ENCODE measurements around the gene TYMS. TPM values are rescaled to one million over a fixed set of nuclear protein-coding genes. Genes with fewer than 3 reads are reported as not detected.

The TYMS gene
- total RNA-seq = 1.8 TPM

DNA sequence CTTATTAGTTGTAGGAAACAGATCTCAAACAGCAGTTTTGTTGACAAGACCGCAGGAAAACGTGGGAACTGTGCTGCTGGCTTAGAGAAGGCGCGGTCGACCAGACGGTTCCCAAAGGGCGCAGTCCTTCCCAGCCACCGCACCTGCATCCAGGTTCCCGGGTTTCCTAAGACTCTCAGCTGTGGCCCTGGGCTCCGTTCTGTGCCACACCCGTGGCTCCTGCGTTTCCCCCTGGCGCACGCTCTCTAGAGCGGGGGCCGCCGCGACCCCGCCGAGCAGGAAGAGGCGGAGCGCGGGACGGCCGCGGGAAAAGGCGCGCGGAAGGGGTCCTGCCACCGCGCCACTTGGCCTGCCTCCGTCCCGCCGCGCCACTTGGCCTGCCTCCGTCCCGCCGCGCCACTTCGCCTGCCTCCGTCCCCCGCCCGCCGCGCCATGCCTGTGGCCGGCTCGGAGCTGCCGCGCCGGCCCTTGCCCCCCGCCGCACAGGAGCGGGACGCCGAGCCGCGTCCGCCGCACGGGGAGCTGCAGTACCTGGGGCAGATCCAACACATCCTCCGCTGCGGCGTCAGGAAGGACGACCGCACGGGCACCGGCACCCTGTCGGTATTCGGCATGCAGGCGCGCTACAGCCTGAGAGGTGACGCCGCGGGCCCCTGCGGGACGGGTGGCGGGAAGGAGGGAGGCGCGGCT, at the start of gene TYMS:
TYMS (plus strand) TSS at position 343 of the 690 bp plus-strand sequence; CDS start at position 433, 90 bp downstream.
- intact Hi-C loops (cut with DNase I) = no loop called here
- ATAC-seq = peak; percentile 22
- DNase-seq (ENCODE audit: low spot score) = no peak

DNA sequence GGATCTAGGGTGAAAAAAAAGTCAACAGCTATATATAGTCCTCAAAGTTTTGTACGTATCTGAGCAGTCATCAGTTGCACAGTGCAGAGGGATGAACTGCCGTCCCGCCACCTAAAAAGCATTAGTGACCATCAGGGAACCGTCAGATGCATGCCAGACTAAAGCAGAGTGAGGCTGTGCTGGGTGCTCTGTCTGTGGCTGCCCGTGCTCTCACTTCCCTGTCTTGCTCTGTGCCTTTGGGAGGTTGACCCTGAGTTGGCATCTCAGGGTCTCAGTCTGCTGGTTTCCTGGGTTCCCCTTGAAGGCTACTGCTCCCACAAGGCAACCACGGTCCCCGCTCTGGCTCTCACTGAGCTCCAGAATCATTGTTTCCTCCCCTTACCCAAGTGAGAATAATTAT, 49.5 kb upstream of the TYMS start:
- ATAC-seq = peak; percentile 44

DNA sequence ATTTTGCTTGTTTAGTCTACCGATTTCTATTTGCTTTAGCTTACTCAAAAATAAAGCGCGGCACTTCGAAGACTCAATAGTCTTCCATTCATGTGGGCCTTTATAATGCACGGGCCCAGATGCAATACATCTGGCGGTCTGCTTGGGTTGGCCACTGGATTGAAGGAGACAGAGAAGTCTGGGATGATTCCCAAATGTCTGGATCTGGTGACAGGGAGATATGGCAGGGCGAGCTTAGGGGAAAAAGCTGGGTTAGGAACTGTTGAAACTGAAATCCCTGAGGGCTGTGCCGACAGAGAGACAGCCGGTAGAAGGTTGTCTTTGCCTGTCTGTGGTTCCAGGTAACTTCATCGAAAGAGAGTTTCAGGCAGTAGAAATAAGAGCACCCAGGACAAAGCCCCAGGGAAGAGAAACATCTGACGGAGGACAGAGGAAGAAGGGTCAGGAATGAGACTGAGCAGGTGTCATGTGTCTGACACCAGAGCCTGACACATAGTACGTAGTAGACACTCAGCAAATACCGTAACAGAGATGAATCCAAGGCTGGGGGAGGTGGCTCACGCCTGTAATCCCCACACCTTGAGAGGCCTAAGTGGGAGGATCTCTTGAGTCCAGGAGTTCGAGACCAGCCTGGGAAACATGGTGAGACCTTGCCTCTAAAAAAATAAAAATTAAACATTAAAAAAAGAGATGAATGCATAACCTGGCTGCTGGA, 47.1 kb upstream of the TYMS start:
- intact Hi-C loops (cut with DNase I) = no loop called here
- DNase-seq (ENCODE audit: low spot score) (no peak), ATAC-seq (no peak)

More for the DNA sequence above, 49.5 kb upstream of the TYMS start:
- intact Hi-C loops (cut with DNase I) = no loop called here
- no peak for DNase-seq (ENCODE audit: low spot score)

DNA sequence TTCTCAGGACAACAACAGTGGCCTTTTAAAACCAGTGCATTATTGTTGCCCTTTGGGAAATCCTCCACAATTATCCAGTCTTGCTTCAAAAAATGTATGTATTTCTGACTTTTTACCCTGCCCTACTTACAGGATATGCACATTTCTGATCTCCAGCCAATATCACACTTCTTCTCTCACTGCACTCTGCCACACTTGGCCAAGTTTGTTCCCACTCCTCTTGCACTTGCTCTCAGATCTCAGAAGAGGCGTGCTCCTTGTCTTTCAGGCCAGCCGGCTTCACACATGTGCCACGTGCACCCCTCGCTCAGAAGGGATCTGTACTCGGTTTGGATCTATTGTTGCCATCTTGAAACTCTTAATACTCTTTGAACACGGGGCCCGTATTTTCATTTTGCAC, 45.3 kb upstream of the TYMS start:
- DNase-seq (ENCODE audit: low spot score) (no peak), ATAC-seq (no peak)
- intact Hi-C loops (cut with DNase I) = no loop called here

DNA sequence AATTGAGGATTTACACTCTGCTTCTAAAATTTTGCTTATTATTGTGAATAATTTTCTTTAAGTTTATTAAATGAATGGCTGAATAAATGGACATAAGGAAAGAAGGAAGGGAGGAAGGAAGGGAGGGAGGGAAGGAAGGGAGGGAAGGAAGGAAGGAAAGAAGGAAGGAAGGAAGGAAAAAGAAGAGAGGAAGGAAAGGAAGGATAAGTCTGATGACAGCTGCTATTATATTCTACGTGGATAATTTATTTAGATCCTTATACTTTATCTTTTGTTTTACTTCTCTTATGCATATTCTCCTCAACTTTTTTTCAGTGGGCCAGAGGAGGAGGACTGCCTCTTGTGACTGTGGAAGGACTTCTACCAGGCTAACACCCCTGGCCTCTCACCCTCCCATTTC, 43.3 kb upstream of the TYMS start:
- DNase-seq (ENCODE audit: low spot score) (no peak), ATAC-seq (no peak)

DNA sequence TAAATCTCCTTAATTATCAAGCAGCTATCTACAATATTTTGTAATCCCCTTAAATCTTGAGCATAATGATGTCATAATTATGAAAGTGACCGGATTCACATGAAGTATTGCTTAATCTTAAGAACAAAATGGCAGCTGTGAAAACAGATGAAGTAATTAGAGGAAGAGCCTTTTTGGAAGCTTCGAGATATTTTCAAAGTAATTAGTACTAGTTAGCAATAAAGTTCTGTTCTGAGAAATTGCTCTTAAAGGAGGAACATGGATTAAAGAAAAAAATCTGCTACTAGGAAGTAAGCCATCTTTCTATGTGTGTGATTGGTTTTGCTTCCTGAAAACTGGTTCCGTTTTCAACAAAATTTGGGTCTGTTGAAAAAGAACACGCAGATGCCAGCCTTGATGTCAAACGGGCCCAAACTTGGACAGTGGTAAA, 42.3 kb upstream of the TYMS start:
- intact Hi-C loops (cut with DNase I) = loop anchor here (5.0 kb wide), 1 partner anchor 328 kb away; no protein-coding TSS in a partner anchor
- DNase-seq (ENCODE audit: low spot score) = no peak
- ATAC-seq = peak; percentile 69

More for the DNA sequence above, 43.3 kb upstream of the TYMS start:
- intact Hi-C loops (cut with DNase I) = no loop called here

DNA sequence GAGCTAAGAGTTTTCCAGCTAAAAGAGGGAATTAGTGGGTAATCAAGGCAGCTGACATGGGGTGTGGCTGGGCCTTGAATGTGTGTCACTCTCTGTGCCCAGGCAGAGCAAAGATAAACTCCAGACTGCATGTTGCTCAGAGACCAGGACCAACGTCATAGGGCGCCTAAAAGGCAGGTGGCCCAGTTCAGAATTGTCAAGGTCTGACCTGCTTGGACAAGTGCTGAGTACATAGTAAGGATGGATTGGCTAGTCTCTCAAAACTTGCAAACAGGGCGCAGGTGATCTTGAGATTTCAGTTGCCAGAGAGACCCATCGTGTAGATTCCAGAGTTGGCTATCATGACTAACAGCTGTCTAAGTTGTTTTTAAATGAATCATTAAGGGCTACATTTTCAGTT, 41.7 kb upstream of the TYMS start:
- intact Hi-C loops (cut with DNase I) = loop anchor here (5.0 kb wide), 1 partner anchor 328 kb away; no protein-coding TSS in a partner anchor
- no peak for DNase-seq (ENCODE audit: low spot score)
- ATAC-seq = peak; percentile 52

DNA sequence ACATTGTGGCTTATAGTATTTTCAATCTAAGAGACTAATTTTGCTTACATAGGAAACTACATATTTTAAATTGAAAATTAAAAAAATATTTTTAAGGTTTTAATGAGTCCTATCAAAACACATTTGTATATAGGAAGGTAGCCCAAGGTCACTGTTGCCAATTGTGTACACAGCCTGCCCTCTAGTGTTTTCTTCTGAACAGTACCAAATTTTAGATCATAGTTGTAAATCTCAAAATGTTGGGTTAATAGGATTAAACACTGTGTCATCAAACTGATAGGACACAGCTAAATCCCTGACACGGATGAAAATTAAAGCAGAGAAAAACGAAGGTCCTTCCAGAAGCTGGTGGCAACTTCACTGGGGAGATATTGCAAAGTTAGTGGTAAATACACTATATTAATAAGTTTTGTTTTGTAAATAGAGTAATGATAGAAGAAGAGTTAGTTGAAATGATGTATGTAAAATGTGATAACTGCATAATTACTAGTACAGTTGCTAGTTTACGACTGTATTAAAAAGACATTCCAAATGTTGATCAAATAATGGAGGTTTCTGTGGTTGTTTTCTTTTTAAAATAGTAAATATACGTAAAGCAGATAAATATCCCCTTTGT, 41.0 kb upstream of the TYMS start:
- DNase-seq (ENCODE audit: low spot score) (no peak), ATAC-seq (peak; percentile 69)
- intact Hi-C loops (cut with DNase I) = loop anchor here (5.0 kb wide), 1 partner anchor 329 kb away; no protein-coding TSS in a partner anchor

DNA sequence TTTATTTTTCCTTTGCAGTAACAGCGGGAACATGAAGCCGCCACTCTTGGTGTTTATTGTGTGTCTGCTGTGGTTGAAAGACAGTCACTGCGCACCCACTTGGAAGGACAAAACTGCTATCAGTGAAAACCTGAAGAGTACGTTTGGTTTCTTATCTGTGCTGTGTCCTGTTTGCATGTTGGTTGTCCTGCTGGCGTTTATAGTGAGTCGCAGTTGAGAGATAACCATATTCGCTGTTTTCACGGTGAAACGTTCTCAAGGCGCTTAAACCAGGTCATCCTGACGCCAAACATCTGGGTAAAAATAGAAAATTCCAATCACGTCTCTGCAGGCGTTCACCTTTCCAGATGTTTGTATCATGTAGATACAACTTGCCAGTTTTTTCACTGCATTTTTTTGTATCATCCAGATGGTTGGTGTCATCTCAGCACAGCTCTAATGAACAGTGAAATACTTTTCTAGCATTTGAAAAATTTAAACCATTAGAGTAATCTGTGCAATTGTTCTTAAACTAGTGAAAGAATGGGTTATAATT, 39.4 kb upstream of the TYMS start:
- intact Hi-C loops (cut with DNase I) = loop anchor here (5.0 kb wide), 1 partner anchor 331 kb away; no protein-coding TSS in a partner anchor
- DNase-seq (ENCODE audit: low spot score) (no peak), ATAC-seq (no peak)

DNA sequence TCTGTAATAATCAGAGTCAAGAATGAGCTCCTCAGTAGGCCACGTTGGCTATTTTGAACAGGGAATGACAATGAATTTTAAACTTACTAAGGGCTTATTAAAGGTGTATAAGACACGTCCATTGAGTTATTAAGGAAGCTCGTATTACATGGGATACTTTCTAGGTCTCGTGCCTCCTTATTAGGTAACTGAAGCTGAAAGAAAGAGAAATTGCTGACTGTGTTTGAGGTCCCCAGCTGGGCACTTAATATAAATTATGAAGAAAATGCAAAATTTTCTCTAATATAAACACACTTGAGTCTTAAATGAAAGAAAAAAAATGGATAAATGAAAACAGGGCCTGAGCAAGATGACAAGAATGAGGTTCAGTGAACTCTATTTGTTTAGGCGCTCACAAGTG, 38.8 kb upstream of the TYMS start:
- no peak for ATAC-seq
- intact Hi-C loops (cut with DNase I) = loop anchor here (5.0 kb wide), 1 partner anchor 331 kb away; no protein-coding TSS in a partner anchor

DNA sequence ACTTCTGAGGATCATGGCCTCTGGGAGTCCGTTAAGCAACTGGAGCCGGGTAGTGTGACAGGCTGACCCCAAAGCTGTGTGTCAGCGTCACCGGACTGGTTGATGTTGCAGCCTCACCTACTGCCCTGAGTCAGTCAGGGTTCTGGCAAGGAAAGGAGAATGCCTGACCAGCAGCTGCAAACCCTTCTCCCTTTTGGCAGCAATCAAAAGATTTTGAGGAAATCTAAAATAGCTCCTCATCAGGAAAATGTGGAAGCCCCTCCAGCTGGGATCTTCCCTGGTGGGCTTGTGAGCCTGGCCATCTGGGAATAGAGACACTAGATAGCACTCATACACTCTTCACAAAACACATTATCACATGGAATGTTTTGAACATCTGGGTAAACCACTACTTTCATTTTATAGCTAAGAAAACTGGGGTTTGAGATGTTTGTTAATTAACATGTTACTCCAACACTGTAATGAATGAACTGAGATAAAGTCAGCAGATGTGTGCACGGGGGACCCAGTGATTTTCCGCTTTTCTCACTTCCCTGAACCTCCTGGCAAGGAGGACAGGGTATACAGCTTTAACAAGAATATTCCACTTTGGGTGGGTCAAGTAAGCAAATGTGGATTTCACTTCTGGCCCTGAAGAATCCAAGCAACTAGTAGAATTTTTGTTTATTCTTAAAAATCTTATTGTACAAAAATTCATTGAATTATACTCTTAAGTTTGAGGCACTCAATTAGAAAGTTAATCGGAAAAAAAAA, 36.0 kb upstream of the TYMS start:
- intact Hi-C loops (cut with DNase I) = no loop called here
- DNase-seq (ENCODE audit: low spot score) (no peak), ATAC-seq (peak; percentile 67)

More for the DNA sequence above, 38.8 kb upstream of the TYMS start:
- DNase-seq (ENCODE audit: low spot score) = no peak

DNA sequence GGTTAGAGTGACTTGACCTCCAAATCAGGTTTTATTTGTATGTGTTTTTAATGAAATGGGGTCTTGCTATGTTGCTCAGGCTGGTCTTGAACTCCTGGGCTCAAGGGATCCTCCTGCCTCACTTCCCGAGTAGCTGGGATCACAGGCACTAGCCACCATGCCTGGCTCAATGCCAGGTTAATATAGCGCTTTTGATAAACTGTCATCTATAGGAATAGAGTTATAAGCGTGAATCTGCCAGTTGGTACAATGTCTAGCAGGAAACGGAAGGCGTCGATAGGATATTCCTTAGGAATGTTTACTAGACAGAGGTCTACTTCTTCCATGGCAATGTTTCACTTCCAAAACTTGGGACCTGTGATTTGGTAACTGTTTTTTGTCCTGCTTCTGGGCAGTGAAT, 35.2 kb upstream of the TYMS start:
- DNase-seq (ENCODE audit: low spot score) (no peak), ATAC-seq (no peak)
- intact Hi-C loops (cut with DNase I) = no loop called here

DNA sequence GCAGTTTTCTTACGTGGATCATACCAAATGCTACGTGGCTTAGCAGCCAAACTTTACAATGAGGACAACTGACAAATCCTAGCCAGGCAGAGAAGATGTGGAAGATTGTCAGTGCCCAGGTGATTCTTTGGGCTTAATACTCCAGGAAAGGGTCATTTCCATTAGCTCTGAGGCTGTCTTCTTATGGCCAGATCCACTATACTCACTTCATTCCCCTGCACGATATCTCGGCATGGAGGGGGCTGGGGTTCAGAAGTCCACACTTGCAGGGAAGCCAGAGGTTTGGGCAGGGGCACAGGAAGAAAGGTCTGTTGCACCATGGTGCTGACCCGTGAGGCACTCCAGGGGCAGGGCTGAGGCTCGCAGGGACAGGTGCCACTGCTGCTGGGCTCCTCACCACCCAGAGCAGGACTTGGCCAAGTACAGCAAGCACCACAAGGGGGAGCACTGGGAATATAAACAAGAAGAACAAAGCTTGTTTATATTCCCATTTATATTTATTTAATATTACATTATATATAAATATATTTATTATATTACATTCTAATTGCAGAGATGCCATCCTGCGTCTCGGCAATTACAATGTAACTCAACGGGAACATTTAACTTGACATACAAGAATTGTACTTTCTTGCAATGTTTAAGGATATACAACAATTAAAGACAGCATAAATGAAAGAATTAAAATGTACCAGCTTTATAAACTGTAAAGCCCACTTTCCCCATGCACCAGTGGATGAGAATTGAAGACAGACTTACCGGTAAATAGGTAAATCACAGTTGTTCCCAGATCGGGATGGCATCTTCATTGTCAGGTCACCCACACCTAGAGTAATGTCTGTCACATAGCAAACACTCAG, 33.5 kb upstream of the TYMS start:
- intact Hi-C loops (cut with DNase I) = no loop called here
- peak; percentile 77 for DNase-seq (ENCODE audit: low spot score)
- ATAC-seq = peak; percentile 64

DNA sequence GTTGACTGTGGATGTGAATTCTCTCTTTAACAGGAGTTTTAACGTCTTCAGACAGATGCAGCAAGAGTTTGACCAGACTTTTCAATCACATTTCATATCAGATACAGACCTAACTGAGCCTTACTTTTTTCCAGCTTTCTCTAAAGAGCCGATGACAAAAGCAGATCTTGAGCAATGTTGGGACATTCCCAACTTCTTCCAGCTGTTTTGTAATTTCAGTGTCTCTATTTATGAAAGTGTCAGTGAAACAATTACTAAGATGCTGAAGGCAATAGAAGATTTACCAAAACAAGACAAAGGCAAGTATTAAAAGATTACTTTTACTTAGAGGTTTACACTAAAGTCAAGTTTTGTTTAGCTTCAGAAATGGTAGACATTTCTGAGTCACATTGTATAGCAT, 30.2 kb upstream of the TYMS start:
- ATAC-seq (no peak), DNase-seq (ENCODE audit: low spot score) (no peak)
- intact Hi-C loops (cut with DNase I) = no loop called here

DNA sequence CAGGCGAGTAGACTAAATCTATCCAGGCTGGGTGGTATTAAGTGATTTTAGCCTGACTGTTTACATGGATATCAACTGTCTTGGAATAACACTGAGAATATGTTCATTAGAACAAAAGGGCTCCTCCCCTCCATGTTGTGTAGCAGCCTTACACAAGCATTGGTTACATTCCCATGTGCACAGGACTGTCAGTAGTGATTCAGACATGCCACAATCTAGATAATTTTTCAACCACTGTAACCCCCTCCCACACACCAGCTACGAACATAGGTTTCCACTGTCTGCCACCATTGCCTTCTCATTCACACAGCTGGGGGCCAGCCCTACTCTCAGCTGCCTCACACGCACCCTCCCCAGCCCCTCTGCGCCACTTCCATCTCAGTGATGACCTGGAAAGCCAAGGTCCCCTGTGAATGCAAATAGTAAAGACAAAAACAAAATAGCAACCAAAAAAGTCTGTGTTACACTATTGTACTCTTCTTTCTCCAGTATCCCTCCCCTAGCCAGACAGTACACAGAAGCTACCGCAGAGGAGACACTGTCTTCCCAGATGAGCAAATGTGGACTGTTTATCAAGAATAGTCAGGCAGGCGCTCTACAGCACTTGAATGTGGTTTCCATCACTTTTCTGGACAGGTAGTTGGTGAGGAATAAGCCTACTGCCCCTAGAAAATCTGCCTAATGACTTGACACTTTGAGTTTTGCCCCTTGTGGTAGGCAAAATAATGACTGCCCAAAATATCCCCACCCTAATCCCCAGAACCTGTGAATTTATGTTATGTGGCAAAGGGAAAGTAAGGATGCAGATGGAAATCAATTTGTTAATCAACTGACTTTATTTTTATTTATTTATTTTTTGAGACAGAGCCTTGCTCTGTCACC, 27.9 kb upstream of the TYMS start:
- intact Hi-C loops (cut with DNase I) = no loop called here
- DNase-seq (ENCODE audit: low spot score) (no peak), ATAC-seq (no peak)

DNA sequence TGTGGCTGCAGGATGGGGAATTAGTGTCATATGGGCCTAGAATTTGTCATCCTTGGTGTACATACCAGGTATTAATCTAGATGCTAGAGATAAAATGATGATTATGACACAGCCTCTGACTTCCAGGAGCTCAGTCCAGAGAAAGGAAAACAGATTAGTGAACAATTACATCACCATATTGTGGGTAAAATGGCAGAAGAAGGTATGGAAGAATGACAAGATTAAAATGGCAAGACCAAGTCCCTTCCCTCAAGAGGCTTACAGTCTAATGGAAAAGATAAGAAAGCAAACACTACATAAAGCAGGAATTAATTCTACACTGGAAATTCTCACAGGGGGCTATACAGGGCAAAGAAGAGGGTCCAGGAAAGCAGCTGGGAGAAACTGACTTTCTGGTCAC, 25.9 kb upstream of the TYMS start:
- DNase-seq (ENCODE audit: low spot score) = no peak
- intact Hi-C loops (cut with DNase I) = no loop called here
- no peak for ATAC-seq

DNA sequence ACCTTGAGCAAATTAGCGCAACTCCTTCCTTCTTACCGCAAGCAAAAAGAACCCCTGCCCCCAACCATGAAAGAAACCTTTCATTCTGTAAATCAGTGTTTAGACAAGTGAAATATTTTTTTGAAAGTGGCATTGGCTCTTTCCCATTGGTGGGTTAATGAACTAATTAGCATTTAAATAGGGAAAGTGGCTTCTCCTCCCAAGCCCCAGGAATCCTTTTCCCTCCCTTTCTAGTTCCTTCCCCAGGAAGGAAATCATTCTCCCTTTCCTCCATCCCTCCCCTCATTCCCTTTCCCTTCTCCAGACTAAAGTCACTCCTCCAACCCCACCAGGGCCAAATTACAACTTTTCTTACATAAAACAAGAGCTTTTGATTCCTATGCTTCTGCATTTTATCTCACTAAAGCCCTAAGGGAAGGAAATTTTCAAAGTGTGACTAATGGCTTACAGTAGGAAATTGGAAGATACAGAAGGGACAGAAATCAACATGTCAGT, 22.9 kb upstream of the TYMS start:
- intact Hi-C loops (cut with DNase I) = no loop called here
- ATAC-seq (no peak), DNase-seq (ENCODE audit: low spot score) (no peak)

Data from sciatic nerve (tissue), 2 donors.